GM23338 (cell line): ENCODE data around the gene SLC41A2. TPM values are rescaled to one million over a fixed set of nuclear protein-coding genes. Genes with fewer than 3 reads are reported as not detected.
"Not testable (repeated sequence)": the region's sequence is repeated elsewhere in the genome, so short reads cannot be mapped to it uniquely, and the experiment has no call there.

Experiments
- ATAC-seq: fragments of 200-7000 bp; cut with Tn5 transposase; 3 replicates; pipeline ENCODE4 v1.9.1; 2020
- DNase-seq: peaks from one replicate; pipeline ENCODE4 v3.0.0-alpha.2; 2015; ENCODE audit warnings: low spot score
- H2AFZ ChIP-seq: fragments of 200-600 bp; sonication (generic); 2 replicates; pipeline ENCODE4 v1.8.0; 2016; ENCODE audit warnings: antibody characterized with exemption, mild to moderate bottlenecking, moderate library complexity
- H3F3A ChIP-seq: fragments of 200-600 bp; sonication (generic); replicated peaks from 2 replicates; pipeline ENCODE4 v1.8.0; 2017; ENCODE audit warnings: antibody characterized with exemption, mixed run types, low read depth
- H3K27ac ChIP-seq: fragments of 200-600 bp; sonication (generic); 2 replicates; pipeline ENCODE4 v1.6.1; 2016; ENCODE audit warnings: low read depth
- H3K27me3 ChIP-seq: fragments of 200-600 bp; sonication (generic); 2 replicates; pipeline ENCODE4 v1.8.0; 2016; ENCODE audit warnings: mild to moderate bottlenecking, mixed run types, moderate library complexity; ENCODE audit not compliant: insufficient read depth
- H3K36me3 ChIP-seq: fragments of 200-600 bp; sonication (generic); 2 replicates; pipeline ENCODE4 v1.8.0; 2016; ENCODE audit warnings: mild to moderate bottlenecking; ENCODE audit not compliant: insufficient read depth
- H3K4me1 ChIP-seq: fragments of 200-600 bp; sonication (generic); 2 replicates; pipeline ENCODE4 v1.8.0; 2016; ENCODE audit warnings: mild to moderate bottlenecking, moderate library complexity; ENCODE audit not compliant: insufficient read depth
- H3K4me2 ChIP-seq: fragments of 200-600 bp; sonication (generic); 2 replicates; pipeline ENCODE4 v1.7.1; 2017; ENCODE audit warnings: mixed run types
- H3K4me3 ChIP-seq: fragments of 200-600 bp; sonication (generic); 2 replicates; pipeline ENCODE4 v1.6.1; 2016; ENCODE audit warnings: mixed run types
- H3K79me2 ChIP-seq: fragments of 200-600 bp; sonication (generic); replicated peaks from 2 replicates; pipeline ENCODE4 v1.8.0; 2017; ENCODE audit warnings: mild to moderate bottlenecking; ENCODE audit not compliant: insufficient read depth
- H3K9me2 ChIP-seq: fragments of 200-600 bp; sonication (generic); 2 replicates; pipeline ENCODE4 v1.8.0; 2017; ENCODE audit not compliant: insufficient read depth
- H4K20me1 ChIP-seq: fragments of 200-600 bp; sonication (generic); replicated peaks from 2 replicates; pipeline ENCODE4 v1.8.0; 2017; ENCODE audit warnings: mild to moderate bottlenecking; ENCODE audit not compliant: insufficient read depth
- H3K27ac Mint-ChIP-seq: 2 replicates; pipeline ENCODE4 v1.8.0; 2020; ENCODE audit warnings: inconsistent platforms, mild to moderate bottlenecking, moderate library complexity, mixed read lengths
- H3K27me3 Mint-ChIP-seq: 3 replicates; pipeline ENCODE4 v1.8.0; 2022; ENCODE audit warnings: low read depth, mild to moderate bottlenecking, moderate library complexity, mixed read lengths, inconsistent platforms; ENCODE audit not compliant: insufficient read depth, poor library complexity
- H3K36me3 Mint-ChIP-seq: 3 replicates; pipeline ENCODE4 v1.8.0; 2021; ENCODE audit warnings: low read depth, mild to moderate bottlenecking, inconsistent platforms, moderate library complexity, mixed read lengths
- H3K4me1 Mint-ChIP-seq: 3 replicates; pipeline ENCODE4 v1.8.0; 2020; ENCODE audit warnings: mild to moderate bottlenecking, inconsistent platforms, mixed read lengths
- H3K4me3 Mint-ChIP-seq: 3 replicates; pipeline ENCODE4 v1.8.0; 2021; ENCODE audit warnings: moderate library complexity, mild to moderate bottlenecking, inconsistent platforms, mixed read lengths
- H3K9me3 Mint-ChIP-seq: 3 replicates; pipeline ENCODE4 v1.8.0; 2020; ENCODE audit warnings: moderate library complexity, mild to moderate bottlenecking, inconsistent platforms, mixed read lengths
- CREB1 ChIP-seq: fragments of 250-450 bp; sonication (Bioruptor Pico); IDR thresholded peaks from 2 replicates; pipeline ENCODE4 v1.5.0; 2020; ENCODE audit warnings: low read depth, mild to moderate bottlenecking, moderate library complexity
- EZH2 ChIP-seq: fragments of 200-600 bp; sonication (generic); IDR thresholded peaks from one replicate; pipeline ENCODE4 v1.8.0; 2017; ENCODE audit warnings: antibody characterized with exemption, mild to moderate bottlenecking, low read depth; ENCODE audit not compliant: unreplicated experiment
- EZH2phosphoT487 ChIP-seq: fragments of 200-600 bp; sonication (generic); IDR thresholded peaks from one replicate; pipeline ENCODE4 v1.8.1; 2018; ENCODE audit warnings: antibody characterized with exemption; ENCODE audit not compliant: unreplicated experiment
- JUNB ChIP-seq: IDR thresholded peaks from one replicate; pipeline ENCODE4 v1.6.1; 2016; ENCODE audit warnings: antibody characterized with exemption; ENCODE audit not compliant: unreplicated experiment
- NANOG ChIP-seq: IDR thresholded peaks from 2 replicates; pipeline ENCODE4 v1.6.1; 2016; ENCODE audit warnings: antibody characterized with exemption, borderline replicate concordance
- REST ChIP-seq: IDR thresholded peaks from one replicate; pipeline ENCODE4 v1.6.1; 2018; ENCODE audit warnings: antibody characterized with exemption; ENCODE audit not compliant: unreplicated experiment
- ZNF331 ChIP-seq: fragments of 250-450 bp; sonication (Bioruptor Pico); IDR thresholded peaks from 2 replicates; pipeline ENCODE4 v1.5.0; 2020; ENCODE audit warnings: low read depth, mild to moderate bottlenecking, moderate library complexity
- polyA plus RNA-seq: library from polyadenylated mRNA; unstranded; fragments of >200 nt; fragmentation: Nextera tagmentation; extraction: Ambion mirVana; gene quantifications from 2 replicates; pipeline ENCODE4 v1.2.1, GENCODE V29; 2016
- total RNA-seq: library from RNA; depleted of rRNA; stranded (reverse); fragments of >200 nt; shearing (Covaris generic); gene quantifications from 2 replicates; pipeline ENCODE4 v1.2.3, GENCODE V29; 2014

The SLC41A2 gene
- total and polyA plus RNA-seq, 2 experiments from 2014 or later, result 1.5 to 6.8 TPM

GRCh38 chr12:104948716-104949115, 9.4 kb downstream of the SLC41A2 start:
- not testable (repeated sequence) for H2AFZ ChIP-seq, H4K20me1 ChIP-seq, H3K27me3 Mint-ChIP-seq, H3K27me3 ChIP-seq, H3K4me2 ChIP-seq, H3K27ac Mint-ChIP-seq, H3K4me1 Mint-ChIP-seq, H3K4me1 ChIP-seq, ATAC-seq, H3K4me3 ChIP-seq, H3K36me3 Mint-ChIP-seq, H3K79me2 ChIP-seq, H3K9me2 ChIP-seq, H3K27ac ChIP-seq, DNase-seq, H3F3A ChIP-seq, H3K36me3 ChIP-seq, H3K4me3 Mint-ChIP-seq, H3K9me3 Mint-ChIP-seq

GRCh38 chr12:104944252-104944651, 13.8 kb downstream of the SLC41A2 start:
- Mint-ChIP-seq H3K36me3 (peaks cover 14% of the 10 kb centered on the region), H3K27ac (no peak overlapping the region)
- TF ChIP-seq JUNB, result no peak
- TF ChIP-seq EZH2phosphoT487, result no peak
- no peak for TF ChIP-seq NANOG
- TF ChIP-seq REST, result no peak
- no peak for TF ChIP-seq CREB1
- TF ChIP-seq EZH2, result no peak
- no peak for TF ChIP-seq ZNF331 (CRISPR knock-in tag)

GRCh38 chr12:104943401-104943800, 14.7 kb downstream of the SLC41A2 start:
- not testable (repeated sequence) for ATAC-seq, H4K20me1 ChIP-seq

More at GRCh38 chr12:104944252-104944651, 13.8 kb downstream of the SLC41A2 start:
- H3K27me3 Mint-ChIP-seq, result peaks cover 6% of the 10 kb centered on the region
- H3K4me1 ChIP-seq, result no peaks in the 10 kb centered on the region
- H3K4me3 ChIP-seq, result no peak overlapping the region
- no peaks in the 10 kb centered on the region for H3F3A ChIP-seq
- no peaks in the 10 kb centered on the region for H3K27me3 ChIP-seq
- no peak overlapping the region for H3K4me3 Mint-ChIP-seq
- H3K4me2 ChIP-seq, result no peak overlapping the region
- no peak overlapping the region for H2AFZ ChIP-seq
- DNase-seq (no peak), ATAC-seq (no peak)
- H3K9me3 Mint-ChIP-seq, result peaks cover 19% of the 10 kb centered on the region
- H3K27ac ChIP-seq, result no peak overlapping the region
- H3K9me2 ChIP-seq, result peaks cover 4% of the 10 kb centered on the region; the same call in 1 of the 2 replicates
- H3K79me2 ChIP-seq, result no peaks in the 10 kb centered on the region
- no peaks in the 10 kb centered on the region for H3K4me1 Mint-ChIP-seq
- H3K36me3 ChIP-seq, result no peaks in the 10 kb centered on the region
- no peaks in the 10 kb centered on the region for H4K20me1 ChIP-seq

More at GRCh38 chr12:104943401-104943800, 14.7 kb downstream of the SLC41A2 start:
- H3K36me3 Mint-ChIP-seq, result peaks cover 14% of the 10 kb centered on the region
- not testable (repeated sequence) for H3K4me3 ChIP-seq, H3K9me2 ChIP-seq, H3K4me1 Mint-ChIP-seq, H3K4me1 ChIP-seq, H3K27ac Mint-ChIP-seq, H3K4me2 ChIP-seq, H3K27me3 Mint-ChIP-seq, H3K27ac ChIP-seq, H3K36me3 ChIP-seq, H3K79me2 ChIP-seq, H3K27me3 ChIP-seq, H3K4me3 Mint-ChIP-seq, H3F3A ChIP-seq, H2AFZ ChIP-seq, DNase-seq
- H3K9me3 Mint-ChIP-seq, result peaks cover 19% of the 10 kb centered on the region
